Measurements from ENCODE around the gene ABCC8. TPM values are rescaled to one million over a fixed set of nuclear protein-coding genes. Genes with fewer than 3 reads are reported as not detected.

The ABCC8 gene
- total RNA-seq, 1 experiment from 2014 or later = not detected

- no peak overlapping the region for H2AFZ ChIP-seq
- CTCF ChIA-PET = no interaction called here
- no peaks in the 10 kb centered on the region for H4K20me1 ChIP-seq (ENCODE audit: insufficient read depth)
- no TSS peak for BruUV-seq (replicated peaks)
- no peak for DNase-seq
- no peak overlapping the region for H3K4me2 ChIP-seq
- no peaks in the 10 kb centered on the region for H3K79me2 ChIP-seq (ENCODE audit: low read depth)
- POLR2A ChIA-PET (ENCODE audit: unreplicated experiment) = no interaction called here
- no peak overlapping the region for H3K4me3 ChIP-seq
- intact Hi-C loops (cut with micrococcal nuclease; ENCODE audit: unreplicated experiment) = no loop called here
- H3K27ac ChIP-seq = no peak overlapping the region
- H3K27me3 ChIP-seq (ENCODE audit: insufficient read depth, low read depth) = peaks cover 76% of the 10 kb centered on the region
- no peaks in the 10 kb centered on the region for H3K36me3 ChIP-seq (ENCODE audit: low read depth)
- H3F3A ChIP-seq (ENCODE audit: insufficient read depth, low read depth) = no peaks in the 10 kb centered on the region
- H3K9me3 ChIP-seq (ENCODE audit: insufficient read depth, low read depth) = no peaks in the 10 kb centered on the region
- no peaks in the 10 kb centered on the region for H3K4me1 ChIP-seq (replicated peaks; ENCODE audit: insufficient read depth)
- H3K9me2 ChIP-seq (ENCODE audit: insufficient read depth) = no peaks in the 10 kb centered on the region
- no peak for TF ChIP-seq EZH2 (IDR thresholded peaks at IDR 0.05; ENCODE audit: low read depth)
- TF ChIP-seq, protein P1, sequence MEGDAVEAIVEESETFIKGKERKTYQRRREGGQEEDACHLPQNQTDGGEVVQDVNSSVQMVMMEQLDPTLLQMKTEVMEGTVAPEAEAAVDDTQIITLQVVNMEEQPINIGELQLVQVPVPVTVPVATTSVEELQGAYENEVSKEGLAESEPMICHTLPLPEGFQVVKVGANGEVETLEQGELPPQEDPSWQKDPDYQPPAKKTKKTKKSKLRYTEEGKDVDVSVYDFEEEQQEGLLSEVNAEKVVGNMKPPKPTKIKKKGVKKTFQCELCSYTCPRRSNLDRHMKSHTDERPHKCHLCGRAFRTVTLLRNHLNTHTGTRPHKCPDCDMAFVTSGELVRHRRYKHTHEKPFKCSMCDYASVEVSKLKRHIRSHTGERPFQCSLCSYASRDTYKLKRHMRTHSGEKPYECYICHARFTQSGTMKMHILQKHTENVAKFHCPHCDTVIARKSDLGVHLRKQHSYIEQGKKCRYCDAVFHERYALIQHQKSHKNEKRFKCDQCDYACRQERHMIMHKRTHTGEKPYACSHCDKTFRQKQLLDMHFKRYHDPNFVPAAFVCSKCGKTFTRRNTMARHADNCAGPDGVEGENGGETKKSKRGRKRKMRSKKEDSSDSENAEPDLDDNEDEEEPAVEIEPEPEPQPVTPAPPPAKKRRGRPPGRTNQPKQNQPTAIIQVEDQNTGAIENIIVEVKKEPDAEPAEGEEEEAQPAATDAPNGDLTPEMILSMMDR (conservative IDR thresholded peaks at IDR 0.05) = no peak
These were observed 64.0 kb downstream of the ABCC8 start for GRCh38 chr11:17412488-17413180.

DNA sequence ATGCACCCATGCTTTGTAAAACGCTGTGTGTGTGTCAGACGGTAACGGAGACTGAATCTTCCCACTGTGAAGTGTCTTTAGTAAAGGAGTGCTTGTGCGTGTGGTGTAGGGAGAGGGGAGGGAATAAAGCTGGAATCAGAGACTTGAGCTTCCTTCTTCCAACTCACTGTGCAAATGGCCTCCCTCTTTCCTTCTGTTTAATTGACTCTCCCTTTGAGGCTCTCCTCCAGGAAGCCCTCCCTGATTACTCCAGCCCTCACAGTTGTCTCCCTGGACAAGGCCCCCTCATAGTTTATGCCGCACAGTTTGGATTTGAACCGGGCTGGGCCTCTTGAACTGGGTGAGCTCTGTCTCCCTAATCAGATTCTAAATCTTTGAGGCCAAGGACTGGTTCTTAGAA is 65.2 kb downstream of the ABCC8 start:
- H2AFZ ChIP-seq = no peak overlapping the region
- DNase-seq = no peak
- TF ChIP-seq, protein P1 (conservative IDR thresholded peaks at IDR 0.05) = no peak
- TF ChIP-seq EZH2 (IDR thresholded peaks at IDR 0.05; ENCODE audit: low read depth) = no peak
- H3K79me2 ChIP-seq (ENCODE audit: low read depth) = no peaks in the 10 kb centered on the region
- no peak overlapping the region for H3K27ac ChIP-seq
- POLR2A ChIA-PET (ENCODE audit: unreplicated experiment) = no interaction called here
- no peaks in the 10 kb centered on the region for H3K9me3 ChIP-seq (ENCODE audit: insufficient read depth, low read depth)
- H3F3A ChIP-seq (ENCODE audit: insufficient read depth, low read depth) = no peaks in the 10 kb centered on the region
- intact Hi-C loops (cut with micrococcal nuclease; ENCODE audit: unreplicated experiment) = no loop called here
- no peaks in the 10 kb centered on the region for H3K36me3 ChIP-seq (ENCODE audit: low read depth)
- H3K27me3 ChIP-seq (ENCODE audit: insufficient read depth, low read depth) = peaks cover 69% of the 10 kb centered on the region
- H4K20me1 ChIP-seq (ENCODE audit: insufficient read depth) = no peaks in the 10 kb centered on the region
- H3K4me2 ChIP-seq = no peak overlapping the region
- no peaks in the 10 kb centered on the region for H3K4me1 ChIP-seq (replicated peaks; ENCODE audit: insufficient read depth)
- H3K4me3 ChIP-seq = no peak overlapping the region
- CTCF ChIA-PET = no interaction called here
- H3K9me2 ChIP-seq (ENCODE audit: insufficient read depth) = no peaks in the 10 kb centered on the region
- BruUV-seq (replicated peaks) = no TSS peak

GRCh38 chr11:17410606-17411379 is 65.9 kb downstream of the ABCC8 start:
- H3K4me2 ChIP-seq = no peak overlapping the region
- no peak overlapping the region for H3K27ac ChIP-seq
- CTCF ChIA-PET = no interaction called here
- DNase-seq = no peak
- H3F3A ChIP-seq (ENCODE audit: insufficient read depth, low read depth) = no peaks in the 10 kb centered on the region
- no peaks in the 10 kb centered on the region for H3K79me2 ChIP-seq (ENCODE audit: low read depth)
- no peaks in the 10 kb centered on the region for H3K36me3 ChIP-seq (ENCODE audit: low read depth)
- BruUV-seq (replicated peaks) = no TSS peak
- H2AFZ ChIP-seq = no peak overlapping the region
- no peaks in the 10 kb centered on the region for H3K9me2 ChIP-seq (ENCODE audit: insufficient read depth)
- no peak overlapping the region for H3K4me3 ChIP-seq
- intact Hi-C loops (cut with micrococcal nuclease; ENCODE audit: unreplicated experiment) = no loop called here
- POLR2A ChIA-PET (ENCODE audit: unreplicated experiment) = no interaction called here
- peaks cover 62% of the 10 kb centered on the region for H3K27me3 ChIP-seq (ENCODE audit: insufficient read depth, low read depth)
- TF ChIP-seq EZH2 (IDR thresholded peaks at IDR 0.05; ENCODE audit: low read depth) = no peak
- TF ChIP-seq, protein P1 (conservative IDR thresholded peaks at IDR 0.05) = no peak
- H4K20me1 ChIP-seq (ENCODE audit: insufficient read depth) = no peaks in the 10 kb centered on the region
- H3K4me1 ChIP-seq (replicated peaks; ENCODE audit: insufficient read depth) = no peaks in the 10 kb centered on the region
- H3K9me3 ChIP-seq (ENCODE audit: insufficient read depth, low read depth) = no peaks in the 10 kb centered on the region
